ENCODE measurements around the gene IFNL2.

GRCh38 chr19:39296906-39297305, 28.7 kb downstream of the IFNL2 start:
- TF ChIP-seq, protein P1, sequence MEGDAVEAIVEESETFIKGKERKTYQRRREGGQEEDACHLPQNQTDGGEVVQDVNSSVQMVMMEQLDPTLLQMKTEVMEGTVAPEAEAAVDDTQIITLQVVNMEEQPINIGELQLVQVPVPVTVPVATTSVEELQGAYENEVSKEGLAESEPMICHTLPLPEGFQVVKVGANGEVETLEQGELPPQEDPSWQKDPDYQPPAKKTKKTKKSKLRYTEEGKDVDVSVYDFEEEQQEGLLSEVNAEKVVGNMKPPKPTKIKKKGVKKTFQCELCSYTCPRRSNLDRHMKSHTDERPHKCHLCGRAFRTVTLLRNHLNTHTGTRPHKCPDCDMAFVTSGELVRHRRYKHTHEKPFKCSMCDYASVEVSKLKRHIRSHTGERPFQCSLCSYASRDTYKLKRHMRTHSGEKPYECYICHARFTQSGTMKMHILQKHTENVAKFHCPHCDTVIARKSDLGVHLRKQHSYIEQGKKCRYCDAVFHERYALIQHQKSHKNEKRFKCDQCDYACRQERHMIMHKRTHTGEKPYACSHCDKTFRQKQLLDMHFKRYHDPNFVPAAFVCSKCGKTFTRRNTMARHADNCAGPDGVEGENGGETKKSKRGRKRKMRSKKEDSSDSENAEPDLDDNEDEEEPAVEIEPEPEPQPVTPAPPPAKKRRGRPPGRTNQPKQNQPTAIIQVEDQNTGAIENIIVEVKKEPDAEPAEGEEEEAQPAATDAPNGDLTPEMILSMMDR (IDR thresholded peaks at IDR 0.05) = no peak
- no peak for TF ChIP-seq POLR2A (IDR thresholded peaks at IDR 0.05)
